Calu3 (cell line): ENCODE measurements around the gene FAM9A. TPM values are rescaled to one million over a fixed set of nuclear protein-coding genes. Genes with fewer than 3 reads are reported as not detected.
"Not testable (repeated sequence)": the region's sequence is repeated elsewhere in the genome, so short reads cannot be mapped to it uniquely, and the experiment has no call there.

Experiments
- BruUV-seq: library from RNA; stranded (reverse); fragments of 400-500 nt; replicated peaks from 2 replicates; lab custom pipeline; 2021; lab: Mats Ljungman, UMichigan
- CTCF ChIA-PET: fragments of 300-600 bp; sonication (Branson Sonifier 250); formaldehyde crosslinking; loops from one replicate; lab custom pipeline; 2022; ENCODE audit warnings: antibody characterized with exemption; lab: Charles Lee
- DNase-seq: peaks from one replicate; pipeline ENCODE4 v3.0.0; 2022
- H3K27ac Mint-ChIP-seq: one replicate; pipeline ENCODE4 v1.8.0; 2022; ENCODE audit warnings: mixed read lengths; ENCODE audit not compliant: unreplicated experiment
- H3K27me3 Mint-ChIP-seq: one replicate; pipeline ENCODE4 v1.8.0; 2022; ENCODE audit warnings: mixed read lengths; ENCODE audit not compliant: unreplicated experiment
- H3K36me3 Mint-ChIP-seq: one replicate; pipeline ENCODE4 v1.8.0; 2022; ENCODE audit warnings: mild to moderate bottlenecking, moderate library complexity, mixed read lengths; ENCODE audit not compliant: insufficient read depth, unreplicated experiment
- H3K4me1 Mint-ChIP-seq: one replicate; pipeline ENCODE4 v1.8.0; 2022; ENCODE audit warnings: mild to moderate bottlenecking, low read depth, mixed read lengths; ENCODE audit not compliant: unreplicated experiment
- H3K4me3 Mint-ChIP-seq: one replicate; pipeline ENCODE4 v1.8.0; 2022; ENCODE audit warnings: mild to moderate bottlenecking, low read depth, moderate library complexity, mixed read lengths; ENCODE audit not compliant: unreplicated experiment
- H3K9me3 Mint-ChIP-seq: one replicate; pipeline ENCODE4 v1.8.0; 2022; ENCODE audit warnings: low read depth, mixed read lengths; ENCODE audit not compliant: unreplicated experiment
- intact Hi-C: fragments of 100-400 bp; cut with micrococcal nuclease; formaldehyde crosslinking; loops from one replicate; pipeline ENCODE4 v1.10.0; 2022; ENCODE audit not compliant: unreplicated experiment
- total RNA-seq: library from RNA; stranded (reverse); gene quantifications from 2 replicates; pipeline ENCODE4 v1.2.3, GENCODE V29; 2022
- TF ChIP-seq, protein P1 (sequence below): fragments of 200-600 bp; IDR thresholded peaks from one replicate; pipeline ENCODE4 v1.8.0; 2022; ENCODE audit warnings: antibody characterized with exemption; ENCODE audit not compliant: unreplicated experiment

The FAM9A gene
- total RNA-seq, 1 experiment from 2014 or later = not detected

DNA sequence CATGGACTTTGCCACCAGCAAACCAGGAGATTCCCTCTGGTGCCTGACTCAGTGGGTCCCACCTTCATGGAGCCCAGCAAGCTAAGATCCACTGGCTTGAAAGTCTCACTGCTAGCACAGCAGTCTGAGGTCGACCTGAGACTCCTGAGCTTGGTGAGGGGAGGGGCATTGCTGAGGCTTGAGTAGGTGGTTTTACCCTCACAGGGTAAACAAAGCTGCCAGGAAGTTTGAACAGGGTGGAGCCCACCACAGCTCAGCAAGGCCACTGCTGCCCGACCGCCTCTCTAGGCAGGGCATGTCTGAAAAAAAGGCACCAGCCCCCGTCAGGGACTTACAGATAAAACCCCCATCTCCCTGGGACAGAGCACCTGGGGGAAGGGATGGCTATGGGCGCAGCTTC lies 28.1 kb downstream of the FAM9A start:
- Mint-ChIP-seq H3K9me3 (no peaks in the 10 kb centered on the region), H3K27ac (no peak overlapping the region), H3K36me3 (no peaks in the 10 kb centered on the region), H3K4me3 (no peak overlapping the region), H3K4me1 (no peaks in the 10 kb centered on the region), H3K27me3 (peaks cover 58% of the 10 kb centered on the region)
- TF ChIP-seq, protein P1, sequence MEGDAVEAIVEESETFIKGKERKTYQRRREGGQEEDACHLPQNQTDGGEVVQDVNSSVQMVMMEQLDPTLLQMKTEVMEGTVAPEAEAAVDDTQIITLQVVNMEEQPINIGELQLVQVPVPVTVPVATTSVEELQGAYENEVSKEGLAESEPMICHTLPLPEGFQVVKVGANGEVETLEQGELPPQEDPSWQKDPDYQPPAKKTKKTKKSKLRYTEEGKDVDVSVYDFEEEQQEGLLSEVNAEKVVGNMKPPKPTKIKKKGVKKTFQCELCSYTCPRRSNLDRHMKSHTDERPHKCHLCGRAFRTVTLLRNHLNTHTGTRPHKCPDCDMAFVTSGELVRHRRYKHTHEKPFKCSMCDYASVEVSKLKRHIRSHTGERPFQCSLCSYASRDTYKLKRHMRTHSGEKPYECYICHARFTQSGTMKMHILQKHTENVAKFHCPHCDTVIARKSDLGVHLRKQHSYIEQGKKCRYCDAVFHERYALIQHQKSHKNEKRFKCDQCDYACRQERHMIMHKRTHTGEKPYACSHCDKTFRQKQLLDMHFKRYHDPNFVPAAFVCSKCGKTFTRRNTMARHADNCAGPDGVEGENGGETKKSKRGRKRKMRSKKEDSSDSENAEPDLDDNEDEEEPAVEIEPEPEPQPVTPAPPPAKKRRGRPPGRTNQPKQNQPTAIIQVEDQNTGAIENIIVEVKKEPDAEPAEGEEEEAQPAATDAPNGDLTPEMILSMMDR = no peak
- no TSS peak for BruUV-seq
- CTCF ChIA-PET = no interaction called here
- no peak for DNase-seq
- intact Hi-C loops = no loop called here

DNA sequence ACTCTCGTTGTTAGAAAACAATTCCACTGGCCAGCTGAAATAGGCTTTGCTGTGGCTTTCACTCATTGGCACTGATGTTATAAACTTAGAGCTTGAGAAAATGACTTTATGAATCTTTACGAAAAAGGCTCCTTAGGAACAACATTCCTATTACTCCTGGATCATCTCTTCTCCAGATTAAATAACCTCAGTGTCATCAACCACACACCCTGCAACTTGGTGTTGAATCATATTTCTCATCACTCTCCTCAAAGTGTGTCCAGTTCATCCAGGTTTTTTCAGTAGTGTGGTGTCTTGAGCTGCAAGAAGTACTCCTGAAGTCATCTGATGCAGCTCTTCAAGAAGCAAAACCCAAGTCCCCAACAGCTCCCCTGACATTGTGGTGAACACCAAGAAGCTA lies 41.2 kb downstream of the FAM9A start:
- TF ChIP-seq, protein P1 = no peak
- Mint-ChIP-seq H3K27me3 (peaks cover 55% of the 10 kb centered on the region), H3K9me3 (no peaks in the 10 kb centered on the region), H3K27ac (no peak overlapping the region), H3K36me3 (no peaks in the 10 kb centered on the region), H3K4me1 (no peaks in the 10 kb centered on the region), H3K4me3 (no peak overlapping the region)
- no peak for DNase-seq
- CTCF ChIA-PET = no interaction called here
- intact Hi-C loops = no loop called here
- BruUV-seq = no TSS peak

DNA sequence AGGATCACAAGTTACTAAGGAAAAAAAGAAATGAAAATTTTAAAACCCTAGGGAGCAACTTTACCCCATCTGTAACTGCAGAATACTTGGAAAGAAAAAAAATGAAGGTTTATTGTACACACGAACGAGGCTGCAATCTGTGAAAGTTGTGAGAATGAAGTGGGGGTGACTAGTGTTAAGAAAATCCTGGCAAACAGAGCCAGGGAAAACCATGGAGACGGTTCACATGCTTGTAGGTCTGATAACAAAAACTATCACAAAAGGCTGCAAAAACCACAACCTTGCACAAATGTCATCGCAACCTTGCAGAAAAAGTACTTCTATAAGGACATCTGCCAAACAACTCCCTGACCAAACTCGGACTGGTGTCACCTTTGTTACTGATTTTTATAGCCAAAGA lies 42.5 kb downstream of the FAM9A start:
- BruUV-seq, DNase-seq, H3K9me3 Mint-ChIP-seq, CTCF ChIA-PET, intact Hi-C loops, H3K4me1 Mint-ChIP-seq, H3K36me3 Mint-ChIP-seq, H3K4me3 Mint-ChIP-seq, H3K27ac Mint-ChIP-seq: not testable (repeated sequence)
- peaks cover 55% of the 10 kb centered on the region for H3K27me3 Mint-ChIP-seq

DNA sequence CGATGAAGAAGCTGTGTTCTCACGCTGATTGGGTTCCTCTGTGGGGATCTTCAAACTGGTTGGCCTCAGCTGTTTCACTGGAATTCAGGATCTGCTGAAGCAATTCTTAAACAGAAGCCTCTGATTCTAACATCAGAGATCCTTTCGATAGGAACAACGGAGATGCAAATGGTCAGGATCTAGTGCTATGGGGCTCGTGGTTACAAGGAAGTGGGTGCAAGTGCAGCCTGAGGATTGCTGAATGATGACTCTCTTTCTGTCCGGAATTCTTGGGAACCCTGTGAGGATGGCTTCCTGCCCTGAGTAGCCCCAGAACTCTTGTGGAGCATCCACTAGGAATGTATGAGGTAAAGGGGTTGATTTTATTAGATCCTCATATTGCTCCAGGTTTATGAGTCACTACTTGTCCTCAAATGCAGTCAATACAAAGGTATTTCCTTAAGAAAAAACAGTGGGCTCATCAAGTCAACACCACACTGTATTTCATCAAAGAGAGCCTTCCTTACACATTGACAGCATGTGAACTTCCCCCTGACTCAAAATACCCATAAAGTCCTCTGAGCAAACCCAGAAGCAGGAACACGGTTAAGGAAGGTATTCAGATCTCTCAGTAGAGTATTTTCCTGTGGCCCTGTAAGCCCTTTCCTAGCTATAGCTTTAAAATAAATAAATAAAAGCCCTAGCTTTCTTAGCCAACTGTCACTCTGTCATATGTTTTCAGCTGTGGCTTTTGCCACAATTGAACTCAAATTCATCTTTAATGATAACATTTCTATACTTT lies 43.4 kb downstream of the FAM9A start:
- DNase-seq, H3K36me3 Mint-ChIP-seq, BruUV-seq: not testable (repeated sequence)

DNA sequence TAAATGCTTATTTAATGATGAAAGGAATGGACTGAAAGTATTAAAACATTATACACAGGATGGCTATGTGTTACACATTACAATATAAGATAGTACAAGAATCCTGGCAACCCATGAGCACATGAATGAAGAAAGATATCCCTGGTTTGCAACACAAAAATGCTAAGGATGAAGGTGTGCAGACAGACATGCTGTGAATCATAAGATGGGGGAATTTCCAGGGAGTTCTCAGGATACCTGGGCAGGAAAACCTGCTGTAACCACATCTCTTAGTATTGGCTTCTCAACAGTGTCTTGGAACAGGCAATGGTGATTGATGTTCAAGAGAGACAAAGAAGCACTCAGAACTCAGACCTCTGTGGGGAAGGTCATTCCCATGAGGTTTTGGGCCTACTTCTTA lies 45.4 kb downstream of the FAM9A start:
- BruUV-seq = no TSS peak
- CTCF ChIA-PET = no interaction called here
- Mint-ChIP-seq H3K4me3 (no peak overlapping the region), H3K4me1 (no peaks in the 10 kb centered on the region), H3K27ac (no peak overlapping the region), H3K36me3 (no peaks in the 10 kb centered on the region), H3K27me3 (peaks cover 43% of the 10 kb centered on the region), H3K9me3 (no peaks in the 10 kb centered on the region)
- DNase-seq = no peak
- TF ChIP-seq, protein P1 = no peak
- intact Hi-C loops = no loop called here

More for the DNA sequence above, 43.4 kb downstream of the FAM9A start:
- intact Hi-C loops, H3K9me3 Mint-ChIP-seq, H3K27ac Mint-ChIP-seq, H3K4me1 Mint-ChIP-seq, CTCF ChIA-PET, H3K4me3 Mint-ChIP-seq: not testable (repeated sequence)
- H3K27me3 Mint-ChIP-seq = peaks cover 55% of the 10 kb centered on the region
